Vagina (tissue), 2 donors: ENCODE data around the gene KANK4. TPM values are rescaled to one million over a fixed set of nuclear protein-coding genes. Genes with fewer than 3 reads are reported as not detected.

Experiments
- DNase-seq, 2 donors: peaks; one replicate each; pipeline ENCODE4 v3.0.0-alpha.2; 2017; ENCODE audit errors: extremely low spot score in 2 of 2
- H3K27ac ChIP-seq: fragments of 200-600 bp; sonication (generic); one replicate; pipeline ENCODE4 v1.5.1; 2019
- H3K27me3 ChIP-seq: fragments of 200-600 bp; sonication (generic); one replicate; pipeline ENCODE4 v1.5.1; 2019
- H3K36me3 ChIP-seq, 2 donors: fragments of 200-600 bp; sonication (generic); one replicate each; pipeline ENCODE4 v1.5.1; 2017 to 2019
- H3K4me1 ChIP-seq: fragments of 200-600 bp; sonication (generic); one replicate; pipeline ENCODE4 v1.5.1; 2019
- H3K4me3 ChIP-seq, 2 donors: fragments of 200-600 bp; sonication (generic); 1 replicate in 1 of 2; 2 replicates in 1 of 2; pipeline ENCODE4 v1.5.1; 2016 to 2019
- H3K9me3 ChIP-seq: fragments of 200-600 bp; sonication (generic); one replicate; pipeline ENCODE4 v1.5.1; 2019
- CTCF ChIP-seq, 3 experiments: fragments of 450-650 bp in 2 of 3; fragments of 200-600 bp in 1 of 3; sonication (generic) in 1 of 3; IDR thresholded peaks; one replicate each; pipeline ENCODE4 v1.5.1; 2017 to 2019; ENCODE audit warnings: antibody characterized with exemption in 3 of 3, mild to moderate bottlenecking in 2 of 3, moderate library complexity in 2 of 3
- POLR2A ChIP-seq, 2 donors: fragments of 450-650 bp; IDR thresholded peaks; one replicate each; pipeline ENCODE4 v1.6.1; 2017; ENCODE audit warnings: antibody characterized with exemption in 2 of 2, mild to moderate bottlenecking in 2 of 2, moderate library complexity in 2 of 2
- POLR2AphosphoS5 ChIP-seq, 2 donors: sonication (generic); formaldehyde crosslinking; IDR thresholded peaks; one replicate each; pipeline ENCODE4 v1.9.0; 2017; ENCODE audit warnings: antibody characterized with exemption in 2 of 2, mild to moderate bottlenecking in 2 of 2, low read depth in 1 of 2; ENCODE audit not compliant: insufficient read depth in 1 of 2
- intact Hi-C: fragments of 100-400 bp; cut with DNase I; formaldehyde crosslinking; loops from one replicate; pipeline ENCODE4 v1.15.1; 2023
- total RNA-seq: library from RNA; depleted of rRNA; stranded (reverse); fragments of >200 nt; gene quantifications from one replicate; pipeline ENCODE4 v1.2.3, GENCODE V29; 2016

Gene KANK4
- total RNA-seq, 1 donor from 2014 or later, result 1.2 TPM

GRCh38 chr1:62307446-62307845, 11.8 kb downstream of the KANK4 start:
- no peaks in the 10 kb centered on the region for H3K9me3 ChIP-seq
- no peak for TF ChIP-seq POLR2A (IDR thresholded peaks at IDR 0.05)
- TF ChIP-seq CTCF (IDR thresholded peaks at IDR 0.05), result no peak
- TF ChIP-seq POLR2AphosphoS5 (IDR thresholded peaks at IDR 0.05; ENCODE audit: insufficient read depth in 1 of 2, low read depth in 1 of 2), result no peak
- H3K36me3 ChIP-seq, result no peaks in the 10 kb centered on the region
- H3K4me3 ChIP-seq, result no peak overlapping the region
- intact Hi-C loops, result no loop called here
- DNase-seq, result no peak
- no peaks in the 10 kb centered on the region for H3K27me3 ChIP-seq
- H3K27ac ChIP-seq, result no peak overlapping the region
- H3K4me1 ChIP-seq, result no peaks in the 10 kb centered on the region

- Histone ChIP-seq H3K4me1 (no peaks in the 10 kb centered on the region), H3K36me3 (no peaks in the 10 kb centered on the region), H3K27ac (no peak overlapping the region), H3K27me3 (no peaks in the 10 kb centered on the region), H3K4me3 (no peak overlapping the region), H3K9me3 (no peaks in the 10 kb centered on the region)
- no peak for TF ChIP-seq CTCF (IDR thresholded peaks at IDR 0.05)
- TF ChIP-seq POLR2AphosphoS5 (IDR thresholded peaks at IDR 0.05; ENCODE audit: insufficient read depth in 1 of 2, low read depth in 1 of 2), result no peak
- no peak for TF ChIP-seq POLR2A (IDR thresholded peaks at IDR 0.05)
- intact Hi-C loops, result no loop called here
- DNase-seq, result no peak
Observed at GRCh38 chr1:62306065-62306464, 13.2 kb downstream of the KANK4 start.

GRCh38 chr1:62304975-62305374, 14.3 kb downstream of the KANK4 start:
- intact Hi-C loops, result no loop called here
- no peak for DNase-seq
- H3K27ac ChIP-seq, result no peak overlapping the region
- no peaks in the 10 kb centered on the region for H3K36me3 ChIP-seq
- no peak overlapping the region for H3K4me3 ChIP-seq
- no peaks in the 10 kb centered on the region for H3K27me3 ChIP-seq
- no peak for TF ChIP-seq POLR2AphosphoS5 (IDR thresholded peaks at IDR 0.05; ENCODE audit: insufficient read depth in 1 of 2, low read depth in 1 of 2)
- TF ChIP-seq POLR2A (IDR thresholded peaks at IDR 0.05), result no peak
- TF ChIP-seq CTCF (IDR thresholded peaks at IDR 0.05), result no peak
- H3K4me1 ChIP-seq, result no peaks in the 10 kb centered on the region
- H3K9me3 ChIP-seq, result no peaks in the 10 kb centered on the region

GRCh38 chr1:62304515-62304914, 14.7 kb downstream of the KANK4 start:
- intact Hi-C loops, result no loop called here
- DNase-seq, result no peak
- Histone ChIP-seq H3K9me3 (no peaks in the 10 kb centered on the region), H3K4me1 (no peaks in the 10 kb centered on the region), H3K27me3 (no peaks in the 10 kb centered on the region), H3K36me3 (no peaks in the 10 kb centered on the region), H3K4me3 (no peak overlapping the region), H3K27ac (no peak overlapping the region)
- TF ChIP-seq POLR2AphosphoS5 (IDR thresholded peaks at IDR 0.05; ENCODE audit: insufficient read depth in 1 of 2, low read depth in 1 of 2) (no peak), POLR2A (IDR thresholded peaks at IDR 0.05) (no peak), CTCF (IDR thresholded peaks at IDR 0.05) (no peak)

GRCh38 chr1:62301726-62302390, 17.4 kb downstream of the KANK4 start:
- H3K36me3 ChIP-seq, result no peaks in the 10 kb centered on the region
- H3K27me3 ChIP-seq, result no peaks in the 10 kb centered on the region
- TF ChIP-seq POLR2A (IDR thresholded peaks at IDR 0.05) (no peak), CTCF (IDR thresholded peaks at IDR 0.05) (no peak), POLR2AphosphoS5 (IDR thresholded peaks at IDR 0.05; ENCODE audit: insufficient read depth in 1 of 2, low read depth in 1 of 2) (no peak)
- no peak overlapping the region for H3K4me3 ChIP-seq
- no peaks in the 10 kb centered on the region for H3K9me3 ChIP-seq
- no peak overlapping the region for H3K27ac ChIP-seq
- no peaks in the 10 kb centered on the region for H3K4me1 ChIP-seq
- intact Hi-C loops, result no loop called here
- DNase-seq, result no peak
